Trophoblast cell (in vitro differentiated cells and primary cell): ENCODE data around the gene COPS9.

Source experiments
- DNase-seq, 2 donors: peaks; one replicate each; pipeline ENCODE4 v3.0.0-alpha.2; 2016
- H2AFZ ChIP-seq: 2 replicates; pipeline ENCODE4 v1.6.1; 2013; ENCODE audit warnings: low read length, moderate library complexity, mild to moderate bottlenecking; ENCODE audit not compliant: insufficient read depth, poor library complexity
- H2AK5ac ChIP-seq: 2 replicates; pipeline ENCODE4 v1.6.1; 2013; ENCODE audit warnings: mild to moderate bottlenecking, low read length
- H2BK120ac ChIP-seq: 2 replicates; pipeline ENCODE4 v1.6.1; 2013; ENCODE audit warnings: low read length, mild to moderate bottlenecking, moderate library complexity; ENCODE audit not compliant: insufficient read depth, poor library complexity
- H2BK12ac ChIP-seq: 2 replicates; pipeline ENCODE4 v1.6.1; 2013; ENCODE audit warnings: mild to moderate bottlenecking, low read length, moderate library complexity
- H2BK5ac ChIP-seq: 2 replicates; pipeline ENCODE4 v1.6.1; 2013; ENCODE audit warnings: low read length, low read depth, moderate library complexity, mild to moderate bottlenecking; ENCODE audit not compliant: poor library complexity
- H3K14ac ChIP-seq: 2 replicates; pipeline ENCODE4 v1.6.1; 2013; ENCODE audit warnings: mild to moderate bottlenecking, low read length
- H3K18ac ChIP-seq: 2 replicates; pipeline ENCODE4 v1.6.1; 2013; ENCODE audit warnings: mild to moderate bottlenecking, low read length
- H3K23ac ChIP-seq: 2 replicates; pipeline ENCODE4 v1.6.1; 2013; ENCODE audit warnings: low read length
- H3K27ac ChIP-seq: 2 replicates; pipeline ENCODE4 v1.5.1; 2013; ENCODE audit warnings: low read depth, mild to moderate bottlenecking, inconsistent platforms, low read length, moderate library complexity
- H3K27me3 ChIP-seq: 2 replicates; pipeline ENCODE4 v1.6.1; 2013; ENCODE audit warnings: inconsistent platforms, mild to moderate bottlenecking, low read length, moderate library complexity; ENCODE audit not compliant: insufficient read depth
- H3K36me3 ChIP-seq, 2 experiments: 1 replicate in 1 of 2; 2 replicates in 1 of 2; pipeline ENCODE4 v1.6.1; 2013; ENCODE audit warnings: low read length in 2 of 2, mild to moderate bottlenecking in 2 of 2, moderate library complexity in 1 of 2; ENCODE audit not compliant: insufficient read depth in 2 of 2, control insufficient read depth in 1 of 2
- H3K4ac ChIP-seq: 2 replicates; pipeline ENCODE4 v1.6.1; 2013; ENCODE audit warnings: low read depth, mild to moderate bottlenecking, low read length, moderate library complexity
- H3K4me1 ChIP-seq, 2 experiments: 1 replicate in 1 of 2; 2 replicates in 1 of 2; pipeline ENCODE4 v1.6.1; 2013; ENCODE audit warnings: low read length in 2 of 2, mild to moderate bottlenecking in 2 of 2, moderate library complexity in 1 of 2; ENCODE audit not compliant: insufficient read depth in 2 of 2, control insufficient read depth in 1 of 2
- H3K4me2 ChIP-seq: 2 replicates; pipeline ENCODE4 v1.6.1; 2013; ENCODE audit warnings: inconsistent platforms, mild to moderate bottlenecking, low read length, moderate library complexity
- H3K4me3 ChIP-seq: 2 replicates; pipeline ENCODE4 v1.5.1; 2013; ENCODE audit warnings: mild to moderate bottlenecking, low read depth, low read length, inconsistent platforms
- H3K79me1 ChIP-seq: one replicate; pipeline ENCODE4 v1.6.1; 2013; ENCODE audit warnings: low read length
- H3K79me2 ChIP-seq: 2 replicates; pipeline ENCODE4 v1.6.1; 2013; ENCODE audit warnings: low read length, mild to moderate bottlenecking; ENCODE audit not compliant: control insufficient read depth, insufficient read depth, poor library complexity
- H3K9ac ChIP-seq: 2 replicates; pipeline ENCODE4 v1.6.1; 2013; ENCODE audit warnings: mild to moderate bottlenecking, low read length
- H3K9me3 ChIP-seq: 2 replicates; pipeline ENCODE4 v1.6.1; 2013; ENCODE audit warnings: low read depth, mild to moderate bottlenecking, control low read depth, inconsistent platforms, low read length; ENCODE audit not compliant: insufficient read depth
- H4K12ac ChIP-seq: 2 replicates; pipeline ENCODE4 v1.6.1; 2013; ENCODE audit warnings: low read depth, mild to moderate bottlenecking, low read length, moderate library complexity
- H4K8ac ChIP-seq: 2 replicates; pipeline ENCODE4 v1.6.1; 2013; ENCODE audit warnings: low read depth, mild to moderate bottlenecking, low read length, moderate library complexity
- H4K91ac ChIP-seq: one replicate; pipeline ENCODE4 v1.6.1; 2013; ENCODE audit warnings: low read depth, mild to moderate bottlenecking, low read length, moderate library complexity
- WGBS: extraction: QIAGEN DNeasy Blood & Tissue Kit; methylation state at CpG from one replicate; pipeline ENCODE4 v1.1.7; 2013; ENCODE audit warnings: missing lambda C conversion rate; ENCODE audit not compliant: insufficient read length, insufficient coverage; ENCODE audit errors: extremely low coverage; 5-methylcytosine and 5-hydroxymethylcytosine counted together

COPS9 gene

GRCh38 chr2:240126731-240127130 lies 9.4 kb downstream of the COPS9 start:
- H3K9me3 ChIP-seq, result no peaks in the 10 kb centered on the region
- no peak overlapping the region for H2BK12ac ChIP-seq
- DNase-seq, result no peak
- H3K36me3 ChIP-seq, result peaks cover 49 to 54% of the 10 kb centered on the region in 2 experiments
- no peak overlapping the region for H3K4ac ChIP-seq
- H3K27ac ChIP-seq, result no peak overlapping the region
- no CpG with 5 or more reads among the region's 10 CpGs for WGBS
- no peaks in the 10 kb centered on the region for H3K79me1 ChIP-seq
- H3K4me1 ChIP-seq, result no peaks in the 10 kb centered on the region
- no peak overlapping the region for H3K14ac ChIP-seq
- no peak overlapping the region for H2AFZ ChIP-seq
- no peak overlapping the region for H2AK5ac ChIP-seq
- H3K27me3 ChIP-seq, result no peaks in the 10 kb centered on the region
- no peak overlapping the region for H4K91ac ChIP-seq
- no peak overlapping the region for H2BK5ac ChIP-seq
- no peaks in the 10 kb centered on the region for H3K79me2 ChIP-seq
- H3K18ac ChIP-seq, result no peak overlapping the region
- no peak overlapping the region for H3K4me2 ChIP-seq
- no peak overlapping the region for H2BK120ac ChIP-seq
- no peak overlapping the region for H3K9ac ChIP-seq
- H4K8ac ChIP-seq, result no peak overlapping the region
- no peak overlapping the region for H3K23ac ChIP-seq
- no peak overlapping the region for H3K4me3 ChIP-seq
- H4K12ac ChIP-seq, result no peak overlapping the region

GRCh38 chr2:240125742-240126141 lies 10.4 kb downstream of the COPS9 start:
- no peaks in the 10 kb centered on the region for H3K79me1 ChIP-seq
- no peak overlapping the region for H3K4me3 ChIP-seq
- no peak overlapping the region for H4K8ac ChIP-seq
- no peak overlapping the region for H4K12ac ChIP-seq
- no peak overlapping the region for H3K23ac ChIP-seq
- DNase-seq, result no peak
- H2BK120ac ChIP-seq, result no peak overlapping the region
- WGBS, result no CpG with 5 or more reads among the region's 14 CpGs
- H3K9ac ChIP-seq, result no peak overlapping the region
- no peak overlapping the region for H3K27ac ChIP-seq
- no peak overlapping the region for H3K4me2 ChIP-seq
- no peak overlapping the region for H4K91ac ChIP-seq
- H2AK5ac ChIP-seq, result no peak overlapping the region
- H3K4ac ChIP-seq, result no peak overlapping the region
- H3K18ac ChIP-seq, result no peak overlapping the region
- no peaks in the 10 kb centered on the region for H3K4me1 ChIP-seq
- no peaks in the 10 kb centered on the region for H3K9me3 ChIP-seq
- H2AFZ ChIP-seq, result no peak overlapping the region
- no peaks in the 10 kb centered on the region for H3K79me2 ChIP-seq
- no peak overlapping the region for H3K14ac ChIP-seq
- H2BK5ac ChIP-seq, result no peak overlapping the region
- H3K36me3 ChIP-seq, result peaks cover 42 to 46% of the 10 kb centered on the region in 2 experiments
- no peak overlapping the region for H2BK12ac ChIP-seq
- H3K27me3 ChIP-seq, result no peaks in the 10 kb centered on the region

- H3K4me2 ChIP-seq, result no peak overlapping the region
- no peaks in the 10 kb centered on the region for H3K79me2 ChIP-seq
- H2AFZ ChIP-seq, result no peak overlapping the region
- no peak overlapping the region for H3K4ac ChIP-seq
- H4K8ac ChIP-seq, result no peak overlapping the region
- H2BK5ac ChIP-seq, result no peak overlapping the region
- H3K9me3 ChIP-seq, result no peaks in the 10 kb centered on the region
- H3K23ac ChIP-seq, result no peak overlapping the region
- H4K91ac ChIP-seq, result no peak overlapping the region
- no peak overlapping the region for H2AK5ac ChIP-seq
- WGBS, result no CpG with 5 or more reads among the region's 8 CpGs
- H3K14ac ChIP-seq, result no peak overlapping the region
- no peak overlapping the region for H3K27ac ChIP-seq
- no peak overlapping the region for H2BK120ac ChIP-seq
- no peak overlapping the region for H3K18ac ChIP-seq
- H3K36me3 ChIP-seq, result peaks cover 32 to 35% of the 10 kb centered on the region in 2 experiments
- no peak overlapping the region for H2BK12ac ChIP-seq
- H3K4me1 ChIP-seq, result no peaks in the 10 kb centered on the region
- H3K27me3 ChIP-seq, result no peaks in the 10 kb centered on the region
- DNase-seq, result no peak
- H3K79me1 ChIP-seq, result no peaks in the 10 kb centered on the region
- no peak overlapping the region for H3K9ac ChIP-seq
- no peak overlapping the region for H4K12ac ChIP-seq
- no peak overlapping the region for H3K4me3 ChIP-seq
These were observed 11.5 kb downstream of the COPS9 start for GRCh38 chr2:240124651-240125030.

- H3K27ac ChIP-seq, result no peak overlapping the region
- H2BK120ac ChIP-seq, result no peak overlapping the region
- no peak overlapping the region for H3K18ac ChIP-seq
- no peaks in the 10 kb centered on the region for H3K79me1 ChIP-seq
- H2AK5ac ChIP-seq, result no peak overlapping the region
- no peaks in the 10 kb centered on the region for H3K27me3 ChIP-seq
- no peak overlapping the region for H3K4me2 ChIP-seq
- no peaks in the 10 kb centered on the region for H3K79me2 ChIP-seq
- H2BK12ac ChIP-seq, result no peak overlapping the region
- no peak overlapping the region for H4K8ac ChIP-seq
- DNase-seq, result no peak
- H4K91ac ChIP-seq, result no peak overlapping the region
- H3K4me1 ChIP-seq, result no peaks in the 10 kb centered on the region
- H3K14ac ChIP-seq, result no peak overlapping the region
- H4K12ac ChIP-seq, result no peak overlapping the region
- H3K9me3 ChIP-seq, result no peaks in the 10 kb centered on the region
- no peak overlapping the region for H3K4ac ChIP-seq
- no CpG with 5 or more reads among the region's 24 CpGs for WGBS
- no peak overlapping the region for H3K4me3 ChIP-seq
- no peak overlapping the region for H3K9ac ChIP-seq
- no peak overlapping the region for H2BK5ac ChIP-seq
- no peak overlapping the region for H3K23ac ChIP-seq
- peaks cover 26 to 28% of the 10 kb centered on the region in 2 experiments for H3K36me3 ChIP-seq
- H2AFZ ChIP-seq, result no peak overlapping the region
These were observed 12.1 kb downstream of the COPS9 start for GRCh38 chr2:240123821-240124650.
